HUES64 (cell line): Measurements from ENCODE around the gene P2RX5.

ENCODE experiments used
- H3K27ac ChIP-seq: 2 replicates; pipeline ENCODE4 v1.7.0; 2013; ENCODE audit warnings: low read depth, low read length, inconsistent platforms
- H3K27me3 ChIP-seq: 2 replicates; pipeline ENCODE4 v1.6.1; 2013; ENCODE audit warnings: mild to moderate bottlenecking, low read length; ENCODE audit not compliant: insufficient read depth
- H3K36me3 ChIP-seq: 2 replicates; pipeline ENCODE4 v1.6.1; 2013; ENCODE audit warnings: mild to moderate bottlenecking, low read length; ENCODE audit not compliant: insufficient read depth
- H3K4me1 ChIP-seq: 2 replicates; pipeline ENCODE4 v1.6.1; 2013; ENCODE audit warnings: mild to moderate bottlenecking, low read length, moderate library complexity; ENCODE audit not compliant: insufficient read depth
- H3K4me3 ChIP-seq: 2 replicates; pipeline ENCODE4 v1.5.1; 2013; ENCODE audit warnings: mild to moderate bottlenecking, low read length, moderate library complexity
- H3K9ac ChIP-seq: 2 replicates; pipeline ENCODE4 v1.6.1; 2013; ENCODE audit warnings: mild to moderate bottlenecking, low read depth, low read length
- H3K9me3 ChIP-seq: 2 replicates; pipeline ENCODE4 v1.6.1; 2013; ENCODE audit warnings: low read depth, low read length; ENCODE audit not compliant: insufficient read depth
- WGBS: fragments of 150-250, 120-280 bp; methylation state at CpG from one replicate; pipeline ENCODE4 v1.1.7; 2013; ENCODE audit warnings: missing lambda C conversion rate; 5-methylcytosine and 5-hydroxymethylcytosine counted together

The P2RX5 gene

DNA sequence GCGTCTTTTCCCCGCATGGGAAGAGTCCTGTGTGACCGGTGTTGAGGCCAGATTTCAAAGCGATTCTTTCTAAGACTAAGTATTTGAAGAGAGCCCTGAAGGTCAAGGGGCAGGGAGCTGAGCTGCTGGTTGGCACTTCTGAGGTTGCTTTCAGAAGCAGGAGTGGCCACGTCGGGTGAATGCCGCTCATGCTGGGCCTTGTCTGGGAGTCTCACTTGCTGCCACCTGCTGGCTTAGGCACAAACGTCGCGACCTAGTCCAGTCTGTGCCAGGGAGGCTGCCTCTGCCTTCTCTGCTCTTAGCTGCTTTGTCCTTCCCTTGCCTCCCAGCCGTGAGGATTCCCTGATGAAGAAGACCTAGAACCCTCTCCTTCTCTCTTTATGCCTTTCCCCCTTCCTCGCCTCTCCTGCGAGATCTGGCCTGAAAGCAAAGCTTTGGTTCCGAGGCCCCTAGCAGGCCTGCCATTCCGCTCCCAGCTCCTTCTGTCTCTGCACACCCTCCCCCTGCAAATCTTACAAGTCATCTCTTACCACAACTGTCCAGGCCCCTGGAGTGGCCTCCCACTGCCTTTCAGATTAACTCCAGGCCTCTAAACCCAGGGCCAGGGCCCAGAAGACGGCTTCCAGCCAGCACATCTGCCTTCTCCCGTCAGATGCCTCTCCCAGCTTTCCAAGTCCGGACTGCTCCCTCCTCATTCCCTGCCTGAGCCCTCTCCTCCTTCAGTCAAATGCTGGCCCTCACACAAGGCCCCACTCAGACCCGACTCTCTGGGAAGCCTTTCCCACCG, 48.0 kb downstream of the P2RX5 start:
- WGBS, result 76% methylated on average over 20 of the region's 20 CpGs
- H3K9ac ChIP-seq, result no peak overlapping the region

DNA sequence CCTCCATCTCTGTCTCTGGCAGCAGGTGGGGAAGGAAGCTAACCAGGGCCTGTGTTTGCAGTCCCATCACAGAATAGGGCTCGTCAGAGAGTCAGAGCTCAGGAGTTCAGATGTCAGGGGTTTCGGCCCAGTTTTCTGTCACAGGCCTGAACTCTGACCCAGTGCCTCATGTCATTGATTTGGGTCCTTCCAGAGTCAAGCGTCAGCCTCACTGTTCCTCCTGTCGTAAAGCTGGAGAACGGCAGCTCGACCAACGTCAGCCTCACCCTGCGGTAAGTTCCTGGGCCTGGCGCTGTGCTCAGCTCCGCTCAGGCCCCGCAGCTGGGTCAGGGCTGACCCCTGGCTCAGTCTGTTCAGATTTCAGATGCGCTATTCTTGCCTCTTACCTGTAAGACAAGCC, 48.7 kb downstream of the P2RX5 start:
- H3K9ac ChIP-seq, result no peak overlapping the region; the same call in 1 of the 2 replicates
- no peak overlapping the region for H3K27ac ChIP-seq
- H3K9me3 ChIP-seq, result no peaks in the 10 kb centered on the region
- no peaks in the 10 kb centered on the region for H3K27me3 ChIP-seq
- 92% methylated on average over 12 of the region's 12 CpGs for WGBS
- H3K4me3 ChIP-seq, result no peak overlapping the region
- H3K4me1 ChIP-seq, result no peaks in the 10 kb centered on the region
- H3K36me3 ChIP-seq, result peaks cover 31% of the 10 kb centered on the region

More for the DNA sequence above, 48.0 kb downstream of the P2RX5 start:
- Histone ChIP-seq H3K36me3 (peaks cover 28% of the 10 kb centered on the region), H3K27ac (no peak overlapping the region), H3K27me3 (no peaks in the 10 kb centered on the region), H3K9me3 (no peaks in the 10 kb centered on the region), H3K4me3 (no peak overlapping the region), H3K4me1 (no peaks in the 10 kb centered on the region)

DNA sequence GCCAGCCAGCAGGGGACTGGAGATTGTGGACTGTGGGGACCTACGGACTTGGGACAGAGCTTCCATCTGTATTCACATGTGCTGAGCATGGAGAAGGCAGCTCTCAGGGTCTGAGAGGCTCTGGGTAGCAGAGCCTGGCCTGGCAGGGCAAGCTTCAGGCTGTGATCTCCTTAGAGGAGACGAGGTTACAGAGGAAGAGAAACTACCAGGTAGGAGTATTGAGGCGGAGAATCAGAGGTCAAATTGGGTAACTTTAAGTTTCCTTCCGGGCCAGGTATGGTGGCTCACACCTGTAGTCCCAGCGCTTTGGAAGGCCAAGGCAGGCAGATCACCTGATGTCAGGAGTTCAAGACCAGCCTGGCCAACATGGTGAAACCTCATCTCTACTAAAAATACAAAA, 50.6 kb downstream of the P2RX5 start:
- Histone ChIP-seq H3K9me3 (no peaks in the 10 kb centered on the region), H3K9ac (no peak overlapping the region), H3K4me1 (peaks cover 5% of the 10 kb centered on the region), H3K4me3 (no peak overlapping the region), H3K36me3 (peaks cover 40% of the 10 kb centered on the region), H3K27me3 (no peaks in the 10 kb centered on the region), H3K27ac (no peak overlapping the region)
- WGBS, result 56% methylated on average over 5 of the region's 5 CpGs

DNA sequence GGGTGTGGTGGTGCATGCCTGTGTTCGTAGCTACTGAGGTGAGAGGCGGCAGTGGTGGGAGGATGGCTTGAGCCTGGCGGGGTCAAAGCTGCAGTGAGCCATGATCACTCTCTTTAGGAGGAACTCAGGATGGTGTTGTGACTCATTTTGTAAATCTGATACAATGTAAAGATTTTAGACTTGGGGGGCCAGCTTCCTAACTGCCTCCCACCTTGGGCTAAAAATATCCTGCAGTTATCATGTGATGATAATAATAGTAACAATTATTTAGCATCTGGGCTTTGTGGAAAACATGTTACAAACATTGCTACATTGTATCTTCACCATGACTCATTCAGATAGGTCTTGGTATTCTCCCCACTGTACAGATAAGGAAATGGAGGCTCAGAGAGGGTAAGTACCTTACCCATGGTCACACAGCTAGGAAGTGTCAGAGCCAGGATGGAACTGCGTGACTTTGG, 52.0 kb downstream of the P2RX5 start:
- H3K4me1 ChIP-seq, result peaks cover 9% of the 10 kb centered on the region
- WGBS, result 89% methylated on average over 4 of the region's 4 CpGs
- no peak overlapping the region for H3K9ac ChIP-seq
- peaks cover 33% of the 10 kb centered on the region for H3K36me3 ChIP-seq
- H3K27ac ChIP-seq, result no peak overlapping the region
- H3K9me3 ChIP-seq, result no peaks in the 10 kb centered on the region
- H3K27me3 ChIP-seq, result no peaks in the 10 kb centered on the region
- H3K4me3 ChIP-seq, result no peak overlapping the region

DNA sequence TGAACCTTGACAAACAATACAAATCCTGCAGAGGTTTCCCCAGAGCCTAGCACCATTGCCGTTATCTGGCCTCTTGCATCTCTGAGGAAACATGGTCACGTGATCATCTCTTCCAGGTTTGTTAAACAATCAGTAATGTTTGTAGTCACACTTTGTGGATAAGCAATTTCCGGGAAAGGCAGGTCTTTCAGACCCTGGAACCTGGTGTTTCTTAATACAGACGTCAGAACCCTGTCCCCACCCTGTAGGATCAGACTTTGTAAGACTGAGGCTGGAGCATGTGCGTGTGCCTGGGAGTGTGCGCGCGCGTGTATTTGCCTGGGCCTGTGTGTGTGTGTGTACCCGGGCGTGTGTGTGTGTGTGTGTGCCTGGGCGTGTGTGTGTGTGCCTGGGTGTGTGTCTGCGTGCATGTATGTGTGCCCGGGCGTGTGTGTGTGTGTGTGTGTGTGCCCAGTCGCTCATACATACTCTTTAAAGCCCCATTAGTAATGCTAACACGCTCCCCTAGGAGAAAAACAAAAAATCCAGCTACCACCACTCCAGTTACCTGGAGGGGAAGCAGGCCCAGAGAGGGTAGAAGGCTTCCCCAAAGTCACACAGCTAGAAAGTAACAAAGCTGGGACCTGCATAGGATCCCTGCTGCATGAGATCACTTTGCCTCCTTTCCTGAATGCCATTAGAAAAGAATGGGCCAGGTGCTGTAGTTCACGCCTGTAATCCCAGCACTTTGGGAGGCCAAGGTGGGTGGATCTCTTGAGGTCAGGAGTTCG, 54.1 kb downstream of the P2RX5 start:
- H3K27ac ChIP-seq, result no peak overlapping the region

DNA sequence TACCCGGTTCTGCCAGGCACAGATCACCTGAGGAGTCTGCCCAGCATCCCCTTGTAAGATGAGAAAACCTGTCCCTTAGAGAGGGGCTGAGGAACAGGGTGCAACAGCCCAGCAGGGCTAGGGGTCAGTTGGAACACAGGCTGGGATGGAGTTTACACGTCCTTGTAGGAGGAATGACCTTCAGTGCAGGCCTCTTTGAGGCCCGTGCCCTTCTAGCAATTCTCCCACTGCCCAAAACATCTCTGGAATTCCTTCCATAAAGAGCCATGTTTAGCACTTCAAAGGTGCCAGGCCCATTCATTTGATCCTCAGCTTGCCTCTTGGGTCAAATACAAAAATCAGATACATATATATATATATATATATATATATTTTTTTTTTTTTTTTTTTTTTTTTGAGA, 54.9 kb downstream of the P2RX5 start:
- Histone ChIP-seq H3K27me3 (no peaks in the 10 kb centered on the region), H3K36me3 (peaks cover 24% of the 10 kb centered on the region)

More for the DNA sequence above, 54.1 kb downstream of the P2RX5 start:
- Histone ChIP-seq H3K4me1 (peaks cover 9% of the 10 kb centered on the region), H3K27me3 (no peaks in the 10 kb centered on the region), H3K36me3 (peaks cover 24% of the 10 kb centered on the region), H3K9me3 (no peaks in the 10 kb centered on the region), H3K9ac (no peak overlapping the region), H3K4me3 (no peak overlapping the region)
- WGBS, result 87% methylated on average over 12 of the region's 19 CpGs

DNA sequence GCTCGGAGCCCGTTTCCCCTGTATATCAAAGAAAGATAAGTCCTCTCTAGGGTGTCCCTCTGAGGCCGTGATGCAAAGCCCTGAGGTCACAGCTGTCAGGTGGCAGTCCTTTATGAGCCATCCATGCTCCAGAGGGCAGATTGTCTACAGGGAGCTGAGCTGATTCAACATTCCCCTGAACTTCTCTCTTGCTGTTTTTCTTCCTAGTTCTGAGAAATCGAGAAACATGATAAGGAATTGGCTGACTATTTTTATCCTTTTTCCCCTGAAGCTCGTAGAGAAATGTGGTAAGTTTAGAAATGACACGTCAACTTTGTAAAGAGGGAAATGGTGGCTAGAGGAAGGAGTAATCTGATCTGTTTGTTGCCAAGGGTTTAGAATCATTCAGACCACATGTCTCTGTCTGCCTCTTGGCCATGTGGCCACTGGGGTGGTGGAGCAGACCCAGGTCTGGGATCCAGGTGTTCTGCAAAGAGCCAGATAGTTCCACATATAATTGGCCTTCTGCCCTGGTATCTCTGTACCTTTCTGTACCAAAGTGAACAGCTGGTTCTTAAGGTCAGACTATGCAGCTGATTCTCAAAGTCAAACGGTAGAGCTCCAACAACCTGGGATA, 55.9 kb downstream of the P2RX5 start:
- 73% methylated on average over 7 of the region's 7 CpGs for WGBS
- Histone ChIP-seq H3K9ac (no peak overlapping the region; the same call in 1 of the 2 replicates), H3K27me3 (no peaks in the 10 kb centered on the region), H3K9me3 (no peaks in the 10 kb centered on the region), H3K27ac (no peak overlapping the region), H3K4me1 (peaks cover 9% of the 10 kb centered on the region), H3K36me3 (peaks cover 22% of the 10 kb centered on the region), H3K4me3 (no peak overlapping the region)

More for the DNA sequence above, 54.9 kb downstream of the P2RX5 start:
- H3K9me3 ChIP-seq, result no peaks in the 10 kb centered on the region
- no peak overlapping the region for H3K9ac ChIP-seq
- no peak overlapping the region for H3K4me3 ChIP-seq
- no peak overlapping the region for H3K27ac ChIP-seq
- WGBS, result 75% methylated on average over 3 of the region's 3 CpGs
- peaks cover 9% of the 10 kb centered on the region for H3K4me1 ChIP-seq

DNA sequence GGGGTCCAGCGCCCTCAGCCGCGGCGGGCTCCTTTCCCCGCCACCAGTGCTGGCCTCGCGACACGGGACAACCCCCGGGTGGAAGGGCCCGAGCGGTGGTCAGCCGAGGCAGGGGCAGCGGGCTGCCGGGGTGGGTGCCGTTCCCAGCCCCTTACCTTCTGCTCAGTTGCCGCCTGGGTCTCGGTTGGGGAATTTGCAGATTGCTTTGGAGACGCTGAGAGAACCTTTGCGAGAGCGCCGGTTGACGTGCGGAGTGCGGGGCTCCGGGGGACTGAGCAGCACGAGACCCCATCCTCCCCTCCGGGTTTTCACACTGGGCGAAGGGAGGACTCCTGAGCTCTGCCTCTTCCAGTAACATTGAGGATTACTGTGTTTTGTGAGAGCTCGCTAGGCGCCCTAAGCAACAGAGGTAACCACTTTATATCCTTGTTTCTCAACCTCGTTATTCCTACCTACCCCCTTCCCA, 59.0 kb downstream of the P2RX5 start:
- H3K4me1 ChIP-seq, result peaks cover 9% of the 10 kb centered on the region
- H3K27me3 ChIP-seq, result no peaks in the 10 kb centered on the region
- H3K27ac ChIP-seq, result peak overlapping the region; percentile 97; the same call in 1 of the 2 replicates
- 3% methylated on average over 31 of the region's 31 CpGs for WGBS
- peak overlapping the region; percentile 85 for H3K9ac ChIP-seq
- H3K9me3 ChIP-seq, result no peaks in the 10 kb centered on the region
- H3K4me3 ChIP-seq, result peak overlapping the region; percentile 76
- H3K36me3 ChIP-seq, result peaks cover 23% of the 10 kb centered on the region

DNA sequence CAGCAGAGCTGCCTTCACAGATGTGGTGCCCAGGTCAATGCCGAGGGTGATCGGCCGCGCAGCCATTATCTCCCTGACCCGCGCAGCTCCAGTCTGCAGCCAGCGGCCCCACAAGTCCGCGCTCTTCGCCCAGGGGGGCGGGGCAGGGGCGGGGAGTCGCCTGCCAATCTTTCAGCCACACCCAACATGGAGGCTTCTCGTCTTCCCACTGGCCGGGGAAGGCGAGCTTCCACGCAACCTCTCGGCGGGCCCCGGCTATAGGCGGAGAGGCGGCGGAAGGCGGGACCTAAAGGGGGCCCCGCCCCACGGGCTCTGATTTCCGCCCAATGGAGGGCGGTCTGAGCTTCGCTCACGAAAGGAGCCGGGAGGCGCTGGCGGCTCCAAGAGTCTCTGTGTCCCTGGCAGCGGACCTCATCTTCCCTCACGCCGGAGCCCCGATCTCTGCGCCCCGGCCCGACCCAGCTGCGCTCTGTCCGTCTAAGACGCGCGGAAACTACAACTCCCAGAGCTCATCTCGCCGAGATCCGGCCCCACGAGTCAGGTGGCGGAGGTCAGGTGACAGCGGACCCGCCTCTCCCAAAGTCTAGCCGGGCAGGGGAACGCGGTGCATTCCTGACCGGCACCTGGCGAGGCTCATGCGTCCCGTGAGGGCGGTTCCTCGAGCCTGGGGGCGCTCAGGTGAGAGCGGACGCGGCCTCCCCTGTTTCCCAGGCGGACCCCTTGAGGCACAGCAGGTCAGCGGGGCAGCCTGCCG, 59.6 kb downstream of the P2RX5 start, which contains the start of the genes CTNS and SHPK:
CTNS (plus strand) TSS at position 607 of the 754 bp plus-strand sequence. CDS start 3,447 bp downstream, outside the sequence.
SHPK (minus strand) TSS at position 97 of the 754 bp plus-strand sequence; CDS start at position 66, 31 bp downstream.
- no peaks in the 10 kb centered on the region for H3K27me3 ChIP-seq
- H3K27ac ChIP-seq, result peak within 1 kb of the TSS; percentile 97
- H3K4me3 ChIP-seq, result peak within 1 kb of the TSS; percentile 76
- H3K36me3 ChIP-seq, result peaks cover 23% of the 10 kb centered on the region
- peaks cover 9% of the 10 kb centered on the region for H3K4me1 ChIP-seq
- H3K9ac ChIP-seq, result peak within 1 kb of the TSS; percentile 85
- H3K9me3 ChIP-seq, result no peaks in the 10 kb centered on the region
- under 1% methylated on average over 68 of the region's 68 CpGs for WGBS

DNA sequence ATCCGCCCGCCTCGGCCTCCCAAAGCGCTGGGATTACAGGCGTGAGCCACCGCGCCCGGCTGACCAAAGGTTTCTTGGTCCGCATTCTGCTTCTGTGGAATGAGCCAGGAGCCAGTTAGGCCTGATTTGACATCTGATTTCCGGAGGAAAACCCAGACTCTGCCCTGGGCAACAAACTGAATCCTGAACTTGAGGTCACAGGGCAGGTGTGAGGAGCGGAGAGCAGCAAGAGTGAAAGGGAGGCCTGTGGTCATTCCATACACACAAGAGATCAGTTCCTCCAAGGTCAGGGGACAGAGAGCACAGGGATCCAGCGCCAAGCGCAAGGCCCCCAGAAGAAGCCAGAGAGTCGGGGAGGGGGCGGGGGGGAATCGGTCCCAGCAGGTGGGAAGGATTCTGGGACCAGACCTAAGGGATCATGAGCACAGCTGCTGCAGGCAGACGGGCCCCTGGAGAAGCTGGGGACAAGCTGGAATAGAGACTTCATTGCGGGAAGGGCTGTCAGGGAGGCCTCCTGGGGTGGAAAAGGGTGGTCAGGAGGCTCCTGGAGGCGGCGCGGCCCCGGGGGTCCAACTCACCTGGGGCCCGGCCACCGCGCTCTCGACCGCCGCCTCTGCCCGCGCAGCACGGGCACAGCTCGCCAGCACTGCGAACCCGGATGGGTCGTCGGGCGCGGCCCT, 60.3 kb downstream of the P2RX5 start:
- Histone ChIP-seq H3K4me1 (peaks cover 6% of the 10 kb centered on the region; the same call in 1 of the 2 replicates), H3K27ac (no peak overlapping the region; the same call in 1 of the 2 replicates), H3K4me3 (peak overlapping the region; percentile 76), H3K36me3 (peaks cover 20% of the 10 kb centered on the region), H3K9me3 (no peaks in the 10 kb centered on the region), H3K27me3 (no peaks in the 10 kb centered on the region), H3K9ac (peak overlapping the region; percentile 79)
- WGBS, result 25% methylated on average over 38 of the region's 38 CpGs
